Sigmoid colon (tissue), 7 donors: ENCODE results near the gene DAPK2. TPM values are rescaled to one million over a fixed set of nuclear protein-coding genes. Genes with fewer than 3 reads are reported as not detected.

Experiments
- DNase-seq: peaks from one replicate; pipeline ENCODE4 v3.0.0-alpha.2; 2019
- H3K27ac ChIP-seq, 4 donors: fragments of 200-600 bp; sonication (generic); one replicate each; pipeline ENCODE4 v1.5.1; 2016 to 2019; ENCODE audit warnings: mild to moderate bottlenecking in 1 of 4
- H3K27me3 ChIP-seq, 3 donors: fragments of 200-600 bp; sonication (generic); one replicate each; pipeline ENCODE4 v1.5.1; 2019; ENCODE audit warnings: mild to moderate bottlenecking in 1 of 3
- H3K36me3 ChIP-seq, 4 donors: fragments of 200-600 bp; sonication (generic); one replicate each; pipeline ENCODE4 v1.5.1; 2016 to 2019
- H3K4me1 ChIP-seq, 4 donors: fragments of 200-600 bp; sonication (generic); one replicate each; pipeline ENCODE4 v1.5.1; 2017 to 2019
- H3K4me3 ChIP-seq, 4 donors: fragments of 200-600 bp; sonication (generic); one replicate each; pipeline ENCODE4 v1.5.1; 2017 to 2019; ENCODE audit warnings: mild to moderate bottlenecking in 2 of 4, moderate library complexity in 1 of 4
- H3K9me3 ChIP-seq, 4 donors: fragments of 200-600 bp in 3 of 4; sonication (generic) in 3 of 4; one replicate each; pipeline versions ENCODE4 v1.5.1 to v1.6.1; 2013 to 2019
- CTCF ChIP-seq, 4 experiments: fragments of 450-650 bp in 3 of 4; fragments of 200-600 bp in 1 of 4; IDR thresholded peaks; one replicate each; pipeline ENCODE4 v1.5.1; 2016 to 2019; ENCODE audit warnings: antibody characterized with exemption in 4 of 4, mild to moderate bottlenecking in 3 of 4, moderate library complexity in 2 of 4
- EP300 ChIP-seq, 4 donors: sonication (generic); formaldehyde crosslinking; IDR thresholded peaks; one replicate each; pipeline ENCODE4 v1.6.1; 2017; ENCODE audit warnings: antibody characterized with exemption in 4 of 4
- POLR2A ChIP-seq, 2 donors: fragments of 450-650 bp; IDR thresholded peaks; one replicate each; pipeline ENCODE4 v1.6.1; 2016; ENCODE audit warnings: antibody characterized with exemption in 2 of 2, mild to moderate bottlenecking in 2 of 2, moderate library complexity in 2 of 2
- POLR2AphosphoS5 ChIP-seq, 4 donors: sonication (generic); formaldehyde crosslinking; IDR thresholded peaks; one replicate each; pipeline ENCODE4 v1.6.1; 2017; ENCODE audit warnings: antibody characterized with exemption in 4 of 4
- WGBS, 2 donors: extraction: QIAGEN DNeasy Blood & Tissue Kit; methylation state at CpG; one replicate each; pipeline ENCODE4 v1.1.7; 2013; 5-methylcytosine and 5-hydroxymethylcytosine counted together
- intact Hi-C: fragments of 100-400 bp; cut with DNase I; formaldehyde crosslinking; loops from one replicate; pipeline ENCODE4 v1.15.1; 2023
- polyA plus RNA-seq, 3 donors: library from polyadenylated mRNA; stranded (reverse); fragments of 200-250 nt; gene quantifications; one replicate each; pipeline ENCODE4 v1.2.3, GENCODE V29; 2013
- total RNA-seq, 4 donors: library from RNA; depleted of rRNA; stranded (reverse); fragments of >200 nt; gene quantifications; one replicate each; pipeline ENCODE4 v1.1.0, GENCODE V29; 2016
- donor health status: healthy with polysubstance abuse.
- donor health status: Bipolar disorder and iron deficiency.
- donor health status: healthy.

Gene DAPK2
- total and polyA plus RNA-seq, 7 donors, result 2.1 to 27.7 (median 5.5) TPM

- H3K4me1 ChIP-seq, result no peaks in the 10 kb centered on the region
- intact Hi-C loops, result no loop called here
- no peak for TF ChIP-seq POLR2AphosphoS5 (IDR thresholded peaks at IDR 0.05)
- TF ChIP-seq POLR2A (IDR thresholded peaks at IDR 0.05), result no peak
- TF ChIP-seq EP300 (IDR thresholded peaks at IDR 0.05), result no peak
- TF ChIP-seq CTCF (IDR thresholded peaks at IDR 0.05), result no peak
Measured at GRCh38 chr15:63992300-63992699, 54.0 kb downstream of the DAPK2 start.

GRCh38 chr15:63991706-63992105 lies 54.6 kb downstream of the DAPK2 start:
- Histone ChIP-seq H3K36me3 (no peaks in the 10 kb centered on the region), H3K4me3 (no peak overlapping the region), H3K4me1 (no peaks in the 10 kb centered on the region), H3K9me3 (no peaks in the 10 kb centered on the region), H3K27me3 (no peaks in the 10 kb centered on the region), H3K27ac (no peak overlapping the region)
- 73 to 84% methylated on average over 3 of the region's 3 CpGs for WGBS, 2 donors
- intact Hi-C loops, result no loop called here
- TF ChIP-seq CTCF (IDR thresholded peaks at IDR 0.05) (no peak), POLR2AphosphoS5 (IDR thresholded peaks at IDR 0.05) (no peak), EP300 (IDR thresholded peaks at IDR 0.05) (no peak), POLR2A (IDR thresholded peaks at IDR 0.05) (no peak)
- no peak for DNase-seq

More at GRCh38 chr15:63992300-63992699, 54.0 kb downstream of the DAPK2 start:
- Histone ChIP-seq H3K9me3 (no peaks in the 10 kb centered on the region), H3K27me3 (no peaks in the 10 kb centered on the region), H3K4me3 (no peak overlapping the region), H3K36me3 (no peaks in the 10 kb centered on the region), H3K27ac (no peak overlapping the region)
- 17 to 19% methylated on average over 1 of the region's 1 CpG for WGBS, 2 donors
- no peak for DNase-seq

- TF ChIP-seq POLR2AphosphoS5 (IDR thresholded peaks at IDR 0.05) (no peak), EP300 (IDR thresholded peaks at IDR 0.05) (no peak), POLR2A (IDR thresholded peaks at IDR 0.05) (no peak), CTCF (IDR thresholded peaks at IDR 0.05) (no peak)
- intact Hi-C loops, result no loop called here
- H3K9me3 ChIP-seq, result no peaks in the 10 kb centered on the region
- WGBS, 2 donors, result 62 to 84% methylated on average over 8 of the region's 8 CpGs
- no peaks in the 10 kb centered on the region for H3K36me3 ChIP-seq
- H3K27ac ChIP-seq, result no peak overlapping the region
- no peaks in the 10 kb centered on the region for H3K27me3 ChIP-seq
- H3K4me1 ChIP-seq, result peaks cover 0 to under 1% (median 0%) of the 10 kb centered on the region in 4 donors
- DNase-seq, result no peak
- no peak overlapping the region for H3K4me3 ChIP-seq
Measured at GRCh38 chr15:63990454-63990853, 55.8 kb downstream of the DAPK2 start.

- WGBS, 2 donors, result 88 to 92% methylated on average over 4 of the region's 4 CpGs
- H3K4me3 ChIP-seq, result no peak overlapping the region
- no peaks in the 10 kb centered on the region for H3K27me3 ChIP-seq
- intact Hi-C loops, result no loop called here
- H3K9me3 ChIP-seq, result no peaks in the 10 kb centered on the region
- DNase-seq, result no peak
- H3K36me3 ChIP-seq, result no peaks in the 10 kb centered on the region
- TF ChIP-seq CTCF (IDR thresholded peaks at IDR 0.05), result no peak
- no peak for TF ChIP-seq POLR2AphosphoS5 (IDR thresholded peaks at IDR 0.05)
- TF ChIP-seq EP300 (IDR thresholded peaks at IDR 0.05), result no peak
- no peak for TF ChIP-seq POLR2A (IDR thresholded peaks at IDR 0.05)
- peaks cover 0 to 6% (median 0%) of the 10 kb centered on the region in 4 donors for H3K4me1 ChIP-seq
- H3K27ac ChIP-seq, result no peak overlapping the region
Measured at GRCh38 chr15:63987796-63988378, 58.4 kb downstream of the DAPK2 start.
